Activated naive CD4-positive, alpha-beta T cell treated with anti-CD3 and anti-CD28 coated beads, Interleukin-2, amount 50 U/mL, for 16 hours (primary cell): Measurements from ENCODE around the gene IPCEF1.
"Not testable (repeated sequence)": the region's sequence is repeated elsewhere in the genome, so short reads cannot be mapped to it uniquely, and the experiment has no call there.

Source experiments
- DNase-seq: peaks from one replicate; pipeline ENCODE4 v3.0.0-alpha.2; 2020

The IPCEF1 gene

GRCh38 chr6:154213782-154214181 lies 142.8 kb downstream of the IPCEF1 start:
- DNase-seq, result no peak

GRCh38 chr6:154210678-154211077 lies 145.9 kb downstream of the IPCEF1 start:
- DNase-seq, result no peak

GRCh38 chr6:154209555-154209954 lies 147.0 kb downstream of the IPCEF1 start:
- DNase-seq, result no peak

- DNase-seq, result no peak
Observed at GRCh38 chr6:154206996-154207395, 149.6 kb downstream of the IPCEF1 start.

GRCh38 chr6:154206141-154206540 lies 150.5 kb downstream of the IPCEF1 start:
- DNase-seq, result no peak

DNA sequence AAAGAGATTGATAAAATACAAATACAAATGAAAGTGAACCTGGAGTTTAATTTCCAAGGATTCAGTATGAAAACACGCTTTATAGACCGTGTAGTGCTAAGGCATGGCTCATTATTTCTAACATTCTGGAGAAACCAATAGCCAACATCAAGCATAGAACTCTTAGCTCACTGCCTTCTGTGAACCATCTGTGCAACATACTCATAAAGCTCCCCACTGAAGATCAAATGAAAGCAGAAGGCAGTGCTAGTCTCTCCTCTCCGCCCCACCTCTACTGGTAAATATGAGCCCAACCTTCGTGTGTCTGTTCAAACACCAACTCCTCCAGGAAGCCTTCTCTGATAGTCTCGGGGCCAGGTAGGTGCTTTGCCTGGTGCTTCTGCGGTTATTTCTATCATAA lies 153.6 kb downstream of the IPCEF1 start:
- DNase-seq, result no peak

DNA sequence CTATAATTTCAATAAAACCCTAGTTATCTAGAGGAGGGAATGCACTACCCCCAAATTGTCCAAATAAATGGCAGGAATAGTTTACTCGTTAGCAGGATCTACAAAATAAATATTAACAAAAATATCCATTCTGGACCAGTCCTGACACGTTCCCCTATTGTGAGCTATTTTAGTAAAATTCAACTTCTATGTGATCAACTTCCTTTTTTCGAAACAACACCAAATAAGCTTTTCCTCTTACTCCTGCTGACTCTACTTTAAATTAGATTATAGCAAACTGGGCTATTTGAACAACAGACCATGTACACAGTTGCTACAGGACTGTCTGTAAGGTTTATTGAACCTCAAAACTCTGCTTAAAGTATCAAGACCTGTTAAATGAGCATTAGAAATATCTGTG lies 154.3 kb downstream of the IPCEF1 start:
- no peak for DNase-seq

DNA sequence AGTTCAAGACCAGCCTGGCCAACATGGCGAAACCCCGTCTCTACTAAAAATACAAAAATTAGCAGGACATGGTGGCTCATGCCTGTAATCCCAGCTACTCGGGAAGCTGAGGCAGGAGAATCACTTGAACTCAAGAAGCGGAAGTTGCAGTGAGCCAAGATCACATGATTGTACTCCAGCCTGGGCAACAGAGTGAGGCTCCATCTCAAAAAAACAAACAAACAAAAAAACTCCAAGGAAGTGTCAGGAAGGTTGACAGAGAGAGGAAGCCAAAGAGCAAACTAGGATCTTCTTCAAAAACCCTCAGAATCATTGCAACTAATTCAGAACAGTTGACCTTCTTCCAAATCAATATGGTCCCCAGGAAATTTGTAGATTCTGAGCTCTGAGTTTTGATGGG lies 154.9 kb downstream of the IPCEF1 start:
- DNase-seq, result not testable (repeated sequence)

- no peak for DNase-seq
Observed at GRCh38 chr6:154197196-154197860, 159.3 kb downstream of the IPCEF1 start.

DNA sequence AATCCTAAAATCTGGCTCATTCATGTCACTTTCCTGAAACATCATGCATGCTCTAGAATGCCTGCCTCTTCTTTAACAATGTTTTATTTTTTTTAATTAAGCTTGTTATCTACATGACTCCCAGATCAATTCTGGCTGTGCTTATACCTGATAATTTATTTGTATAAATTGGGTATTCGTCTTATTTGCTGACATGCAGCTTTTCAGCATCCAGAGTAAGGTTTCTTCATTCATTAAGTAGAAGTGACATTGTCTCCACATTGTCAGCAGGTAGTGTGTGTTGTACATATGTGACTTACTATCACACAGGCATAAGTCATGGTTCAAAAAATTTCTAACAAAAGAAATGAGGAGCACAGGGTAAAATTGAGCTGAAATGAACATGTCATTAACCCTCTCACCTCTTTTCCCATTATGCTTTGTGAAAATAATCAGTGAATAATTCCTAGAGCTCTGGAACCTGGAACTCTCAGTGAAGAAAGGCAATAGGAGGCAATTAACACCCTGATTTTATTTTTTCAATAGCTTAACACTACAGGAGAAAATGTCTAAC lies 160.2 kb downstream of the IPCEF1 start:
- no peak for DNase-seq

GRCh38 chr6:154187714-154188113 lies 168.9 kb downstream of the IPCEF1 start:
- no peak for DNase-seq

DNA sequence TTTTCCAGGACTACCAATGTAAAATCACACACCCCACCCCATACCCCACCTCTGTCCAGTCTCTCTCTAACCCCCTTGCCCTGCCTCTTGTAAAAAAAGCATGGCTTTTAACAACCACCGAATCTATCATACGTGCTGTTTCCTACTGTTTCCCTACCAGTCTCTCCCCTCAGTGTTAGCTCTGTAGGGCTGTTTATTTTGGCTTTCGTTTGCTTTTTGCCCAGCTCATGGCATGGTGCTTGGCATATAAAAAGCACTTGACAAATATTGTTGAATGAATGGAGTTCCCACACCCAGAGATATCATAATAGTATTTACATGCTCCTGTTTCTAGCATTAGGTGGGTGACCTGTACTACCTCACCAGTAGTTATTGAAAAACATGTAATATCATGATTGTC lies 169.4 kb downstream of the IPCEF1 start:
- DNase-seq, result no peak

DNA sequence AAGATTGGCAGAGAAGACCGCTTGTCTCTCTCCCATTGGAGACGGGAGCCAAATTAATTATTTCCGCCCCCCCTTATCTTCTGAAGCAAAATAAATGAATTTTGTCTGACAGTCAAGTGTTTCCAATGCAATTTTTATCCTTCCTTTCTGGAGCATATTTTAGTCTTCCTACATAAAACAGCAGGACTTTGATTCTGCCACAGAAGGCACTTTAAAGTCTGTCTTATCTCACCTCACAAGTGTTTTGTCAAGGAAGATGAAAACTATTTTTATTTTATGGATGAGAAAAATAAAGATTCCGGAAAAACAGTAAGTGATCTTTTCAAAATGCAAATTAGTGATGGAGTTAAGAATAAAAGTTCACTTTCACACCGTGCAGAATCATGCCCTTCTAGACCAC lies 177.2 kb downstream of the IPCEF1 start:
- DNase-seq, result no peak

DNA sequence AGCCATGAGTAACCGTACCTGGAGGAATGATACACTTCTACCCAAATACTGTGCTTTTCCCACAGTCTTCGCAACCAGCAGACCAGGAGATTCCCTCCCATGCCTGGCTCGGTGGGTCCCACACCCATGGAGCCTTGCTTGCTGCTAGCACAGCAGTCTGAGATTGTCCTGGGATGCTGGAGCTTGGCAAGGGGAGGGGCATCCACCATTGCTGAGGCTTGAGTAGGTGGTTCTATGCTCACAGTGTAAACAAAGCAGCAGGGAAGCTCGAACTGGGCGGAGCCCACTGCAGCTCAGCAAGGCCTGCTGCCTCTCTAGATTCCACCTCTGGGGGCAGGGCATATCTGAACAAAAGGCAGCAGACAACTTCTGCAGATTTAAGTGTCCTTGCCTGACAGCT lies 184.2 kb downstream of the IPCEF1 start:
- not testable (repeated sequence) for DNase-seq

DNA sequence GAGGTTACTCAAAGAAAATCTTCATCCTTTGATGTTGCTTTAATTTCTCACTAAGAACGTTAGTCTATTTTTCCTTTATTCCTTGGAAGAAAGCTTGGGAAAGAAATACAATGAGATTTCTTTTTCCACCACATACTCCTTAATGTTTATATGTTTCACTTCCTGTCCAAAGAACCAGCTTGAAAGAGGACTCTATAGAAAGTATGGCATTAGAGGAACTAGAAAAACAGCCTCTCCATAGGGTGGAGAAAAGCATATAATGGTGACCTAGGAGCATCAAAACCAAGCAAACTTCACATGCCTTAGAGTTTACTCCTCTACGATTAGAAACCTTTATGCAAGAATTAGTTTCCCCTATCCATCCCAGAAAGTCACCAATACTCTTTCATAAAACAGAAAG lies 186.5 kb downstream of the IPCEF1 start:
- no peak for DNase-seq

DNA sequence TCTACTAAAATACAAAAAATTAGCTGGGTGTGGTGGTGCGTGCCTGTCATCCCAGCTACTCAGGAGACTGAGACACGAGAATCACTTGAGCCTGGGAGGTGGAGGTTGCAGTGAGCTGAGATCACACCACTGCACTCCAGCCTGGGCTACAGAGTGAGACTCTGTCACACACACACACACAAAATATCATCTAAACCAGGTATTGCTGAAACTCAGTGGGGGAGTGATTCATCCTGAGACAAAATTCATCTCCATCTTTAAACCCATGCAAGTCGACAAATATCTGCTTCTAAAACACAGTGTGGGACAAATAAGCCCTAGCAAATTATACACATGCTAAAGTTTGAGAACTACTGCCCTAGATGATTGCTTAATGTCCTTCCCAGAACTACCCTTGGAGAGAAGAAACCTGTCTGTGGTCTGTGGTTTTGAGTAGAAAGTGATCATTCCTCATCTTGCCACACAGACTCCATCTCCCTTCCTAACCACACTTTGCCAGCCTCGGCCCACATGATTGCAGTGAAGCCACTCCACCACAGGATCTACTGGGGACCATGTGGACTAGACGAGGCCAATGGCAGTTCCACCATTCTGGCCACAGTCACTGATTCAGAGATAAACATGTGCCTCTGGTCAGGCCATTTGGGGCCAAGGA lies 187.3 kb downstream of the IPCEF1 start:
- no peak for DNase-seq

- no peak for DNase-seq
Observed at GRCh38 chr6:154167126-154167525, 189.5 kb downstream of the IPCEF1 start.

DNA sequence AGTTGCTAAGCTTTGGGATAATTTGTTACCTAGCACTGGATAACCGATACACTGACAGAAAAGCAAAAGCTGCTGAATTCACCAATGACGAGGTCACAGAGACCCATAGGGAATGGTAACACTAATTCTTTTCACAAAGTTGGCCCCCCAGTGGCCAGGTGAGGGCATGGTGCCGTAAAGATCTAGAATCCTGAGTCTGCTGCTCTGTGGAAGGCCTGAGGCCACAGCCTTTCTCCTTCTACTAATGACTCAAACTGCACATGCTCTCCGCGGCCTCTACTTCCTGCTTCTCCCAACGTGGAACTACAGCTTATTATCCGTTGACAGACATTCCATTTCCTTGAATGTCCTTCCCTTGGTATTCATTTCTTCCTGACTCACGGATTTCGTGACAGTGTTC lies 190.5 kb downstream of the IPCEF1 start:
- no peak for DNase-seq

- no peak for DNase-seq
Observed at GRCh38 chr6:154165478-154165877, 191.1 kb downstream of the IPCEF1 start.

- DNase-seq, result no peak
Observed at GRCh38 chr6:154164397-154164796, 192.2 kb downstream of the IPCEF1 start.

- DNase-seq, result no peak
Observed at GRCh38 chr6:154161689-154162088, 194.9 kb downstream of the IPCEF1 start.

DNA sequence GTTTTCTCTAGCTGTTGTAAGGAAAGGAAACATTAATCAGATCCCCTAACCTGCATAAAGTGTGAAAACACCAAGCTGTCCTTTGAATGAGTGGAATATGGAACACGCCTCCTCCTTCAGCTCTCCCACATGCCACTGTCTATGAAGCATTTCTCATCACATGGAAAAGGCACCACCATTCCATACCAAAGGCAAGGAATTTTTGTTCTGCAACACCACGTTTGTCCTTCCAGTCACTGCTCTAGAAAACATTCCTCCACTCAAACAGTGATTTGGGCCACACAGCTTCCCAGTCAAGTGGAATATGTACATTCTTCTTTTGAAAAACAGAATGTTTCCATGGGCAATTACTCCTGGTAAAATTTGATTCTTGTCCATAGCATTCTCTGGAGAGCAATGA lies 197.5 kb downstream of the IPCEF1 start:
- DNase-seq, result no peak

- no peak for DNase-seq
Observed at GRCh38 chr6:154157706-154158105, 198.9 kb downstream of the IPCEF1 start.

GRCh38 chr6:154157082-154157481 lies 199.5 kb downstream of the IPCEF1 start:
- DNase-seq, result peak; percentile 25
